GM18951 (cell line): ENCODE measurements around the gene METTL4.

Experiments used
- POLR2A ChIP-seq: IDR thresholded peaks from 4 replicates; pipeline ENCODE4 v1.6.1; 2011; ENCODE audit warnings: mild to moderate bottlenecking; ENCODE audit not compliant: insufficient read length, insufficient read depth; ENCODE audit errors: extremely low read depth
- in situ Hi-C: fragments of 300-500 bp; cut with MboI; formaldehyde crosslinking; loops from one replicate; pipeline ENCODE4 v1.12.0; 2022; ENCODE audit warnings: low sequenced_read_pairs, mixed read lengths, inconsistent platforms; ENCODE audit not compliant: unreplicated experiment

Gene METTL4

GRCh38 chr18:2502394-2502793 lies 68.9 kb downstream of the METTL4 start:
- no peak for TF ChIP-seq POLR2A
- in situ Hi-C loops = no loop called here

GRCh38 chr18:2497797-2498196 lies 73.5 kb downstream of the METTL4 start:
- TF ChIP-seq POLR2A = no peak
- in situ Hi-C loops = no loop called here

DNA sequence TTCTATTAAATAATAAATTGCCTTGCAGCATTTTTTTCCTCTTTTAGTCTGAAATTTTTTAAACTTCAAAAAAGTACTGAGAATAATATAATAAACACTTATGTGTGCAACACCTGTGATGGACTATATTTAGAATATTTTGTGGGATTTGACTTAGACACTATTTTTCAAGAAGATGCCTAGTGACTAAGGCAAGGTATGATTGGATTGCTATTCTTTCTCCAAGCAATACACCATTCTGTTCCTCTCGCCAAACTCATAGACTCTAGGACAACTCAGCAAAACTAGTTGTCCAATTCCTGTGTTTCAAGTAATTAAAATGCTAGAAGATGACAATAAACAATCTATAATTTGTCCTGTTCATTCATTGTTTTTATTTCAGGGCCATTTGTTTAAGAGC lies 75.9 kb downstream of the METTL4 start:
- no peak for TF ChIP-seq POLR2A
- in situ Hi-C loops = no loop called here

DNA sequence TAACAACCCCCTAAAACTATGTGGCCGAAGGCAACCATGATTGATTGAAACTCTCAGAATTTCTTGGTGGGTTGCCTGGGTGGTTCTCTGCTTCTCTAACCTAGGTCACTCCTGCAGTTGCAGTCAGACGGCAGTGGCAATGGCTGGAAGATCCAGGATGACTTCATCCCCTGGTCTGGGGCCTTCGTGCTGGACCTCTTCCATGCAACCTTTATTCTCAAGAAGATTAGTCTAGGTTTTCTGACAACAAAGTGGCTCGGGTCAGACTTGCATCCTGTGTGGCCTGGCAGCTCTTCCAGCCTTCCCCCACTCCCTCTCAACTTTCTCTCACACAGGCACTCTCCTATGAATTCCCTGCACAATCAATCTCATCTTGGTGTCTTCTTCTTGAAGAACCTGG lies 76.4 kb downstream of the METTL4 start:
- in situ Hi-C loops = no loop called here
- TF ChIP-seq POLR2A = no peak
